Uterus (tissue), 4 donors: Measurements from ENCODE around the gene EDNRB. TPM values are rescaled to one million over a fixed set of nuclear protein-coding genes. Genes with fewer than 3 reads are reported as not detected.

Source experiments
- DNase-seq, 2 donors: peaks; one replicate each; pipeline ENCODE4 v3.0.0-alpha.2; 2019 to 2020
- H3K27ac ChIP-seq, 2 donors: fragments of 200-600 bp; sonication (generic); 1 replicate in 1 of 2; 2 replicates in 1 of 2; pipeline ENCODE4 v1.5.1; 2016 to 2018
- H3K27me3 ChIP-seq, 2 donors: fragments of 200-600 bp; sonication (generic); one replicate each; pipeline ENCODE4 v1.5.1; 2018 to 2019; ENCODE audit warnings: control low read depth in 1 of 2
- H3K36me3 ChIP-seq, 2 donors: fragments of 200-600 bp; sonication (generic); one replicate each; pipeline ENCODE4 v1.5.1; 2019; ENCODE audit warnings: control low read depth in 1 of 2
- H3K4me1 ChIP-seq, 2 donors: fragments of 200-600 bp; sonication (generic); one replicate each; pipeline ENCODE4 v1.5.1; 2018 to 2019; ENCODE audit warnings: control low read depth in 1 of 2
- H3K4me3 ChIP-seq, 2 donors: fragments of 200-600 bp; sonication (generic); 1 replicate in 1 of 2; 2 replicates in 1 of 2; pipeline ENCODE4 v1.5.1; 2018 to 2019; ENCODE audit warnings: mild to moderate bottlenecking in 1 of 2
- H3K9me3 ChIP-seq, 2 donors: fragments of 200-600 bp; sonication (generic); one replicate each; pipeline ENCODE4 v1.5.1; 2019; ENCODE audit warnings: control low read depth in 1 of 2
- CTCF ChIP-seq, 4 experiments: fragments of 200-600 bp in 2 of 4; fragments of 450-650 bp in 2 of 4; sonication (generic) in 2 of 4; IDR thresholded peaks; one replicate each; pipeline ENCODE4 v1.5.1; 2016 to 2019; ENCODE audit warnings: antibody characterized with exemption in 4 of 4, mild to moderate bottlenecking in 2 of 4, moderate library complexity in 1 of 4
- POLR2A ChIP-seq, 2 donors: fragments of 450-650 bp; IDR thresholded peaks; one replicate each; pipeline ENCODE4 v1.6.1; 2016; ENCODE audit warnings: antibody characterized with exemption in 2 of 2, mild to moderate bottlenecking in 1 of 2, moderate library complexity in 1 of 2
- intact Hi-C: fragments of 100-400 bp; cut with DNase I; formaldehyde crosslinking; loops from one replicate; pipeline ENCODE4 v1.15.1; 2023; ENCODE audit warnings: low total_unique reads
- small RNA-seq: library from RNA; depleted of rRNA; stranded (forward); fragments of <200 nt; gene quantifications from one replicate; pipeline ENCODE3, GENCODE V24; 2016
- total RNA-seq, 4 donors: library from RNA; depleted of rRNA in 3 of 4; stranded (reverse); fragments of >200 nt in 3 of 4; gene quantifications; one replicate each; pipeline versions ENCODE4 v1.1.0 to v1.2.4, GENCODE V29; 2014 to 2023
- donor health status: DM: yes; HTN: yes; CAD: no.

The EDNRB gene
- total RNA-seq, 4 donors from 2014 or later = 14.9 to 63.5 (median 37.8) TPM

DNA sequence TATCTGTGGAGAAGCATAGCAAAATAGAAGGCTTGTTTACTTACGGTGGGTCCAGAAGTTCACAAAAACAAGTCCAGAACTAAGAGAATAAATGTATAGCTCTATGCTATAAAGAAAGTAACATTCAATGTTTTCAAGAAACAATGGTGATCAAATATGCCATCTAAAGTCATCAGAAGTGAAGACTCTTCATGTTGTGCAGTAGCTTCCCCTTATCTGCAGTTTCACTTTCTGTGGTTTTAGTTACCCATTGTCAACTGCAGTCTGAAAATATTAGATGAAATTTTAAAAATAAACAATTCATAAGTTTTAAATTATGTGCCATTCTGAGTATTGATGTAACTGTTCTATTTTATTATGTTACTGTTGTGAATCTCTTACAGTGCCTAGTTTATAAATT lies 72.5 kb downstream of the EDNRB start:
- intact Hi-C loops = no loop called here

More for the DNA sequence above, 72.5 kb downstream of the EDNRB start:
- Histone ChIP-seq H3K36me3 (peaks cover 0 to 2% of the 10 kb centered on the region in 2 donors), H3K9me3 (no peaks in the 10 kb centered on the region), H3K4me1 (no peaks in the 10 kb centered on the region), H3K4me3 (no peak overlapping the region), H3K27ac (no peak overlapping the region), H3K27me3 (no peaks in the 10 kb centered on the region)
- DNase-seq = no peak
- TF ChIP-seq CTCF (IDR thresholded peaks at IDR 0.05) (no peak), POLR2A (IDR thresholded peaks at IDR 0.05) (no peak)

Small RNA genes lying within 50 kb of the gene (small RNA-seq; reads per million reads assigned to genes)
- not detected for gene RN7SL810P

Other genes with a start within 250 kb of the EDNRB start
- 10 to 100 TPM; 10.3 to 20.9 (median 15.4) TPM for gene SLAIN1, start 221.1 kb downstream of the EDNRB start, total RNA-seq